Liver (tissue), 9 donors: Measurements from ENCODE around the gene ZNF622. TPM values are rescaled to one million over a fixed set of nuclear protein-coding genes. Genes with fewer than 3 reads are reported as not detected.

Source experiments
- DNase-seq: peaks from one replicate; pipeline ENCODE4 v3.0.0-alpha.2; 2017; ENCODE audit warnings: low spot score
- H3K27ac ChIP-seq, 2 donors: one replicate each; pipeline ENCODE4 v1.7.0; 2013; ENCODE audit warnings: inconsistent platforms in 2 of 2, low read length in 2 of 2, control low read depth in 1 of 2, low read depth in 1 of 2, mild to moderate bottlenecking in 1 of 2
- H3K27me3 ChIP-seq, 4 donors: one replicate each; pipeline versions ENCODE4 v1.6.1 to v1.7.0; 2013; ENCODE audit warnings: low read length in 3 of 4, inconsistent platforms in 1 of 4, mild to moderate bottlenecking in 1 of 4, moderate library complexity in 1 of 4; ENCODE audit not compliant: control insufficient read depth in 4 of 4, insufficient read depth in 4 of 4
- H3K36me3 ChIP-seq, 4 donors: one replicate each; pipeline versions ENCODE4 v1.6.1 to v1.7.0; 2013; ENCODE audit warnings: low read length in 3 of 4, mild to moderate bottlenecking in 3 of 4, low read depth in 1 of 4, moderate library complexity in 1 of 4; ENCODE audit not compliant: control insufficient read depth in 4 of 4, insufficient read depth in 3 of 4
- H3K4me1 ChIP-seq, 4 donors: one replicate each; pipeline versions ENCODE4 v1.6.1 to v1.7.0; 2013; ENCODE audit warnings: low read length in 3 of 4, mild to moderate bottlenecking in 3 of 4, moderate library complexity in 1 of 4; ENCODE audit not compliant: control insufficient read depth in 4 of 4, insufficient read depth in 4 of 4
- H3K4me3 ChIP-seq, 3 donors: one replicate each; pipeline versions ENCODE4 v1.6.1 to v1.7.0; 2013; ENCODE audit warnings: low read length in 3 of 3, control low read depth in 1 of 3, low read depth in 1 of 3, mild to moderate bottlenecking in 1 of 3
- H3K9ac ChIP-seq, 2 donors: one replicate each; pipeline ENCODE4 v1.7.0; 2013; ENCODE audit warnings: low read length in 2 of 2, mild to moderate bottlenecking in 2 of 2, moderate library complexity in 2 of 2, control low read depth in 1 of 2, low read depth in 1 of 2
- H3K9me3 ChIP-seq, 4 donors: one replicate each; pipeline versions ENCODE4 v1.6.1 to v1.7.0; 2013; ENCODE audit warnings: low read length in 3 of 4; ENCODE audit not compliant: control insufficient read depth in 4 of 4
- ATF3 ChIP-seq: IDR thresholded peaks from 2 replicates; pipeline ENCODE4 v1.6.1; 2016; ENCODE audit warnings: antibody characterized with exemption
- CTCF ChIP-seq: fragments of 150-350 bp; IDR thresholded peaks from 2 replicates; pipeline ENCODE4 v1.5.1; 2017; ENCODE audit warnings: improper control_type of control experiment, low read depth, low read length; ENCODE audit not compliant: missing input control
- EGR1 ChIP-seq, 2 donors: IDR thresholded peaks; 2 replicates each; pipeline ENCODE4 v1.6.1; 2016 to 2018; ENCODE audit warnings: antibody characterized with exemption in 2 of 2, low read depth in 2 of 2
- FOXA1 ChIP-seq: IDR thresholded peaks from 2 replicates; pipeline ENCODE4 v1.6.1; 2016; ENCODE audit warnings: antibody characterized with exemption
- FOXA2 ChIP-seq: IDR thresholded peaks from 2 replicates; pipeline ENCODE4 v1.6.1; 2016; ENCODE audit warnings: antibody characterized with exemption
- GABPA ChIP-seq, 2 donors: IDR thresholded peaks in 1 of 2; conservative IDR thresholded peaks in 1 of 2; 2 replicates each; pipeline ENCODE4 v1.6.1; 2016; ENCODE audit warnings: antibody characterized with exemption in 2 of 2, mild to moderate bottlenecking in 1 of 2, moderate library complexity in 1 of 2
- HNF4A ChIP-seq, 2 donors: conservative IDR thresholded peaks; 2 replicates each; pipeline ENCODE4 v1.6.1; 2016; ENCODE audit warnings: antibody characterized with exemption in 2 of 2, mild to moderate bottlenecking in 2 of 2
- HNF4G ChIP-seq: IDR thresholded peaks from 2 replicates; pipeline ENCODE4 v1.6.1; 2016; ENCODE audit warnings: antibody characterized with exemption
- JUND ChIP-seq, 2 donors: IDR thresholded peaks; 2 replicates each; pipeline ENCODE4 v1.6.1; 2016; ENCODE audit warnings: antibody characterized with exemption in 2 of 2
- MAX ChIP-seq: IDR thresholded peaks from 2 replicates; pipeline ENCODE4 v1.6.1; 2016; ENCODE audit warnings: antibody characterized with exemption
- NR2F2 ChIP-seq: IDR thresholded peaks from 2 replicates; pipeline ENCODE4 v1.6.1; 2016; ENCODE audit warnings: antibody characterized with exemption
- RAD21 ChIP-seq, 2 donors: IDR thresholded peaks; 2 replicates each; pipeline ENCODE4 v1.6.1; 2016; ENCODE audit warnings: antibody characterized with exemption in 2 of 2, mild to moderate bottlenecking in 2 of 2
- REST ChIP-seq: IDR thresholded peaks from 2 replicates; pipeline ENCODE4 v1.6.1; 2016; ENCODE audit warnings: antibody characterized with exemption, mild to moderate bottlenecking
- RXRA ChIP-seq, 2 donors: IDR thresholded peaks; 2 replicates each; pipeline ENCODE4 v1.6.1; 2017 to 2018; ENCODE audit warnings: antibody characterized with exemption in 2 of 2, mild to moderate bottlenecking in 1 of 2
- SP1 ChIP-seq: IDR thresholded peaks from 2 replicates; pipeline ENCODE4 v1.6.1; 2018; ENCODE audit warnings: antibody characterized with exemption, mild to moderate bottlenecking
- TAF1 ChIP-seq: conservative IDR thresholded peaks from 2 replicates; pipeline ENCODE4 v1.6.1; 2016; ENCODE audit warnings: antibody characterized with exemption, mild to moderate bottlenecking
- YY1 ChIP-seq: IDR thresholded peaks from 2 replicates; pipeline ENCODE4 v1.6.1; 2016; ENCODE audit warnings: antibody characterized with exemption, mild to moderate bottlenecking
- ZBTB33 ChIP-seq: IDR thresholded peaks from 2 replicates; pipeline ENCODE4 v1.6.1; 2016; ENCODE audit warnings: antibody characterized with exemption
- WGBS: extraction: QIAGEN DNeasy Blood & Tissue Kit; methylation state at CpG from one replicate; pipeline ENCODE4 v1.1.7; 2013; 5-methylcytosine and 5-hydroxymethylcytosine counted together
- polyA plus RNA-seq, 2 donors: library from polyadenylated mRNA; stranded (reverse) in 1 of 2; unstranded in 1 of 2; fragments of 200-250 nt in 1 of 2; fragments of >200 nt in 1 of 2; fragmentation: Nextera tagmentation in 1 of 2; extraction: Ambion mirVana in 1 of 2; gene quantifications; one replicate each; pipeline versions ENCODE4 v1.2.1 to v1.2.3, GENCODE V29; 2013 to 2015
- total RNA-seq, 2 donors: library from RNA; depleted of rRNA; stranded (reverse); fragments of >200 nt; gene quantifications; one replicate each; pipeline ENCODE4 v1.2.3, GENCODE V29; 2014
- donor health status: healthy.
- donor health status: healthy.
- donor health status: healthy.
- donor health status: healthy.
- donor health status: healthy.

The ZNF622 gene
- total and polyA plus RNA-seq, 4 donors = 12.8 to 18.7 (median 16.4) TPM

GRCh38 chr5:16502866-16503265 lies 37.3 kb upstream of the ZNF622 start:
- no peaks in the 10 kb centered on the region for H3K9me3 ChIP-seq
- H3K4me3 ChIP-seq = no peak overlapping the region
- H3K4me1 ChIP-seq = peaks cover 0 to 22% (median 2%) of the 10 kb centered on the region in 4 donors
- no peaks in the 10 kb centered on the region for H3K36me3 ChIP-seq
- DNase-seq = no peak
- no peak overlapping the region for H3K9ac ChIP-seq
- H3K27ac ChIP-seq = no peak overlapping the region
- no peaks in the 10 kb centered on the region for H3K27me3 ChIP-seq
- 89% methylated on average over 3 of the region's 3 CpGs for WGBS
- TF ChIP-seq MAX (no peak), ATF3 (no peak), JUND (IDR thresholded peaks at IDR 0.05) (no peak), FOXA2 (no peak), REST (no peak), GABPA (IDR thresholded peaks at IDR 0.05 in 1 of 2, conservative IDR thresholded peaks at IDR 0.05 in 1 of 2) (no peak), ZBTB33 (no peak), RXRA (IDR thresholded peaks at IDR 0.05) (no peak), SP1 (no peak), CTCF (no peak), NR2F2 (no peak), HNF4G (no peak), FOXA1 (no peak), YY1 (no peak), RAD21 (IDR thresholded peaks at IDR 0.05) (no peak), EGR1 (IDR thresholded peaks at IDR 0.05; ENCODE audit: low read depth in 2 of 2) (no peak), TAF1 (no peak), HNF4A (conservative IDR thresholded peaks at IDR 0.05) (no peak)
